GM12874 (cell line): ENCODE measurements around the gene HTRA3.

ENCODE experiments used
- CTCF ChIP-seq: IDR thresholded peaks from 2 replicates; pipeline ENCODE4 v1.5.1; 2011; ENCODE audit warnings: low read depth, mild to moderate bottlenecking, control low read depth, low read length, moderate library complexity; ENCODE audit not compliant: insufficient read depth

HTRA3 gene

GRCh38 chr4:8235686-8236085 is 33.9 kb upstream of the HTRA3 start:
- no peak for TF ChIP-seq CTCF

DNA sequence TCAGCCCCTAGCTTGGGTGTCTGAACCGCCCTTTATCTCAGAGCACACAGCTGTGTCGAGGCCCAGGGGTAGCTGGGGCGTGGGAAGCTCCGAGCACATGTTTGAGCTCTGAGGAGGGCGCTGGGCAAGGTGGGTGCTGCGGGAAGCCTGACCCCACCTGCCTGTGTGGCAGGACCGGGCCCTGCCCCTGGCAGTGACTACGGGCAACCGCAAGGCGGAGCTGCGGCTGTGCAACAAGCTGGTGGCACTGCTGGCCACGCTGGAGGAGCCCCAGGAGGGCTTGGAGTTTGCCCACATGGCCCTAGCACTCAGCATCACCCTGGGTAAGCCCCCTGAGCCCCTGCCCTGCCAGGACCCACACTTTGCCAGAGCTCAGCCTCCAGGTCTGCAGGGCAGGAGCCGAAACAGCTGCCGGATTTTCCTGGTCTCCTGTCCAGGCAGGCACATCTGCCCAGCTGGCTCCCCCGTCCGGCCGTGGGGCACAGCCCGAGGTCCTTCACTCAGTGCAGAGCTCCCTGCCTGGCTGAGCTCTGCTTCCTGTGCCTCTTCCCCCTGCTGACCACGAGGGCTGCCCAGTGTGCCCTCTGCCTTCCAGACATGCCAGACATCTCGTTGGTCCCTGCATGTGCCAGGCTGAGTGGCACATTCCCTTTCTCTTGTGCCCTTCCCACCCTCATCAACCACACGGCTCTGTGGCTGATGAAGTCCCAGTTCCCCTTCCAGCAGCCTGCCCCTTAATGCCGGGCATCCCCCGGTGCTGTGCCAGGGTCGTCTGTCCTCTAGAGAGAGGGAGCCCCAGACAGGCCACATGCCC is 33.2 kb upstream of the HTRA3 start:
- TF ChIP-seq CTCF: no peak

GRCh38 chr4:8236920-8237195 is 32.7 kb upstream of the HTRA3 start:
- TF ChIP-seq CTCF: no peak

DNA sequence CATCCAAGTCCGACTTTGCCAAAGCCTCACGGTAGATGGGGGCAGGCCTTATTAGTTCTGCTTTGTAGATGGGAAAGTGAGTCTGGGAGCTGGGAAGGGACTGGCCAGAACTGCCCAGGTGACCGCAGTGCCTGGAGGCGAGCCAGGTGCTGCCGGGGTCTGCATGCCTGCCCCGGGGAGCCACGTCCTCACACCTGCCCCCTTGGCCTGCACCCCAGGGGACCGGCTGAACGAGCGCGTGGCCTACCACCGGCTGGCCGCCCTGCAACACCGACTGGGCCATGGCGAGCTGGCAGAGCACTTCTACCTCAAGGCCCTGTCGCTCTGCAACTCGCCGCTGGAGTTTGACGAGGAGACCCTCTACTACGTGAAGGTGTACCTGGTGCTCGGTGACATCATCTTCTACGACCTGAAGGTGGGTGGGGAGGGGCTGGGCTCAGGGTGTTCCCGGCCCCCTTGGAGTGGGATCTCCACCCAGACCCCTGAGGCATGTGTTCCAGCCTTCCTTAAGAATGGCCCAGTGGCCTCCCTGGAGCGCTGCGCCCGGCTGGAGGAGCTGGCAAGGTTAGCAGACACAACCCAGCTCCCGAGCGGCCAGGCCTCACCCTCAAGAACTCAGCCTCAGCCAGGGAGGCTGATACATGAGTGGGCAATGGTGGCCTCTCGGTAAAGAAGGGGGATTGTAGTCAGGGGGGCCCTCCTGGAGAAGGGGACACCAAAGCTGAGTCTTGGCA is 32.1 kb upstream of the HTRA3 start:
- TF ChIP-seq CTCF: no peak

DNA sequence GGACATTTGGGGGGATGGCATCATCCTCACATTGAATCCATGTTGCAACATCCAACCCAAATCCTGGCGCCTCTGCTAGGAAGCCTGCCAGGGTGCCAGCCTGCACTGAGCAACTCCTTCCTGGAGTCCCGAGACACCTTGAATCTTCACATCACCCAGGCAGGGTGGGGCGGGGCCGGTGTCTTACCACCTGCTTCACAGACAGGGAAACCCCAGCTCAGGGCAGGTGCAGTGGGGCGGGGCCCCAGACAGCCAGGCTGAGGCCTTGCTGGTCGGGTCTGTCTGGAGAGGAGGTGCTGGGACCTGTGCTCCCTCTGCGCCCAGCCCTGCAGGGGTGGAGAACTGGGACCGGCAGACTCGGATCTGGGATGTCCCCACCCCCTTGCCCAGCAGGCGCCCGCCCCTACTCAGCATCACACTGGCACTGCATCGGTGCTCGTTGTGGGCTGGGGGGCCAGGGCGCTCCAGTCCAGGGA is 31.5 kb upstream of the HTRA3 start:
- no peak for TF ChIP-seq CTCF

DNA sequence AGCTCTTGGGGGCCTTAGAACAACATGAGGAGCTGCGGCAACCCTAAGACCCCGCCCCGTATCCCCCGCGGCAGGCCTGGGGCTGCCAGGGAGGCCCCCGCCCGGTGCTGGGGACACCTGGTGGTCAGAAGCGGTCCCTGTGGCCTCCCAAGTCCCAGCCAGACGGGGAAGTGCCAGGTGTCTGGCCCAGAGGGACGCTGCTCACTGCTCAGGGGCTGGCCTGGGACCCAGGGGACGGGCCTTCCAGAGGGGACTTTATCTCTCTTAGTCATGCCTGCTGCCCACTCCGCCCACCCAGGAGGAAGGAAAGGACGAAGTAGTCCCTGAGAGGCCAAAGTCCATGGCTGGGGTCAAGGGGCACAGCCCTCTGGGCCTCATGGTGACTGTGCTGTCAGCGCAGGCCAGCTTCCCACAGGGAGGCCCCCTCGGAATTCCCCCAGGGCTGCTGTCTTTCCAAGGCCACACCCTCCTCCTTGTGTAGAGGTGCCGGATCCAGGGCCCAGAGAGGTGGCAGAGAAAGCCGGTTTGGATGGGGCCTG is 31.0 kb upstream of the HTRA3 start:
- 0 out of 2 replicates have a peak, but pooled peaks have one; percentile 28 for TF ChIP-seq CTCF

DNA sequence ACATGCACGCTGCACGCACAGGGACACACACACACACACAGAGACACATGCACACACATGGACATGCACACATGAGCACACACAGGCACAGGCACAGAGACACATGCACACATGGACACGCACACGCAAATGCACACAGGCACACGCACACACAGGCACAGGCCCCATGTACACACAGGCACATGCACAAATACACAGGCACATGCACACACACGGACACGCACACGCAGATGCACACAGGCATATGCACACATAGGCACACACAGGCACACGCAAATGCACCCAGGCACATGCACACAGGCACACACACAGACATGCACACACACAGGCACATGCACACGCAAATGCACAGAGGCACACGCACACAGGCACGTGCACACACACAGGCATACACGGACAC is 30.3 kb upstream of the HTRA3 start:
- no peak for TF ChIP-seq CTCF
